MM.1S (cell line): ENCODE measurements around the gene NUFIP2.

ENCODE experiments used
- DNase-seq: peaks from one replicate; pipeline ENCODE4 v3.0.0-alpha.2; 2015
- H2AFZ ChIP-seq: fragments of 300-600 bp; sonication (generic); 2 replicates; pipeline ENCODE4 v1.6.0; 2016; ENCODE audit warnings: antibody characterized with exemption, low read length
- H3F3A ChIP-seq: fragments of 300-600 bp; sonication (generic); 2 replicates; pipeline ENCODE4 v1.6.1; 2016; ENCODE audit warnings: mild to moderate bottlenecking, antibody characterized with exemption, low read length, moderate library complexity, mixed read lengths; ENCODE audit not compliant: insufficient read depth
- H3K27ac ChIP-seq: fragments of 300-600 bp; sonication (generic); 2 replicates; pipeline ENCODE4 v1.5.1; 2016; ENCODE audit warnings: mild to moderate bottlenecking, low read length
- H3K27me3 ChIP-seq: fragments of 300-600 bp; sonication (generic); replicated peaks from 2 replicates; pipeline ENCODE4 v1.6.0; 2016; ENCODE audit warnings: low read length; ENCODE audit not compliant: insufficient read depth
- H3K36me3 ChIP-seq: fragments of 300-600 bp; sonication (generic); replicated peaks from 2 replicates; pipeline ENCODE4 v1.6.1; 2016; ENCODE audit warnings: mild to moderate bottlenecking, low read length, mixed read lengths; ENCODE audit not compliant: insufficient read depth
- H3K4me1 ChIP-seq: fragments of 300-600 bp; sonication (generic); 2 replicates; pipeline ENCODE4 v1.6.1; 2016; ENCODE audit warnings: low read length, mixed read lengths
- H3K4me2 ChIP-seq: fragments of 300-600 bp; sonication (generic); 2 replicates; pipeline ENCODE4 v1.6.0; 2016; ENCODE audit warnings: low read depth, low read length
- H3K4me3 ChIP-seq: fragments of 300-600 bp; sonication (generic); 2 replicates; pipeline ENCODE4 v1.5.1; 2016; ENCODE audit warnings: low read length, mixed read lengths
- H3K79me2 ChIP-seq: fragments of 300-600 bp; sonication (generic); 2 replicates; pipeline ENCODE4 v1.6.1; 2016; ENCODE audit warnings: mixed run types, low read length, mixed read lengths
- H3K9ac ChIP-seq: fragments of 300-600 bp; sonication (generic); 2 replicates; pipeline ENCODE4 v1.6.1; 2016; ENCODE audit warnings: low read length, mixed read lengths
- H3K9me2 ChIP-seq: fragments of 300-600 bp; sonication (generic); replicated peaks from 2 replicates; pipeline ENCODE4 v1.6.1; 2016; ENCODE audit warnings: mild to moderate bottlenecking, low read length, mixed read lengths; ENCODE audit not compliant: insufficient read depth
- H3K9me3 ChIP-seq: fragments of 300-600 bp; sonication (generic); replicated peaks from 2 replicates; pipeline ENCODE4 v1.6.1; 2016; ENCODE audit warnings: mild to moderate bottlenecking, low read length, mixed read lengths; ENCODE audit not compliant: insufficient read depth
- H4K20me1 ChIP-seq: fragments of 300-600 bp; sonication (generic); 2 replicates; pipeline ENCODE4 v1.6.1; 2016; ENCODE audit warnings: mild to moderate bottlenecking, low read length, moderate library complexity, mixed read lengths; ENCODE audit not compliant: insufficient read depth
- EZH2 ChIP-seq: fragments of 300-600 bp; sonication (generic); optimal IDR thresholded peaks from 2 replicates; pipeline ENCODE3; 2017; ENCODE audit warnings: low read depth, mild to moderate bottlenecking, antibody characterized with exemption, low read length, mixed read lengths
- EZH2phosphoT487 ChIP-seq: fragments of 300-600 bp; sonication (generic); IDR thresholded peaks from 2 replicates; pipeline ENCODE4 v1.6.1; 2018; ENCODE audit warnings: antibody characterized with exemption, low read length
- TF ChIP-seq, protein P1 (sequence below): fragments of 300-600 bp; sonication (generic); IDR thresholded peaks from 2 replicates; pipeline ENCODE4 v1.5.1; 2016; ENCODE audit warnings: antibody characterized with exemption, low read length, mixed read lengths

NUFIP2 gene

GRCh38 chr17:29216181-29216580 lies 77.8 kb downstream of the NUFIP2 start:
- H4K20me1 ChIP-seq, result no peaks in the 10 kb centered on the region
- no peaks in the 10 kb centered on the region for H3K9me3 ChIP-seq
- H3K4me2 ChIP-seq, result no peak overlapping the region
- no peak overlapping the region for H3K27ac ChIP-seq
- no peaks in the 10 kb centered on the region for H3K27me3 ChIP-seq
- no peaks in the 10 kb centered on the region for H3K9me2 ChIP-seq
- H3K36me3 ChIP-seq, result no peaks in the 10 kb centered on the region
- H3K4me1 ChIP-seq, result no peaks in the 10 kb centered on the region
- H3F3A ChIP-seq, result no peaks in the 10 kb centered on the region
- H3K9ac ChIP-seq, result no peak overlapping the region
- H3K79me2 ChIP-seq, result no peaks in the 10 kb centered on the region
- TF ChIP-seq EZH2 (no peak), EZH2phosphoT487 (no peak)
- TF ChIP-seq, protein P1, sequence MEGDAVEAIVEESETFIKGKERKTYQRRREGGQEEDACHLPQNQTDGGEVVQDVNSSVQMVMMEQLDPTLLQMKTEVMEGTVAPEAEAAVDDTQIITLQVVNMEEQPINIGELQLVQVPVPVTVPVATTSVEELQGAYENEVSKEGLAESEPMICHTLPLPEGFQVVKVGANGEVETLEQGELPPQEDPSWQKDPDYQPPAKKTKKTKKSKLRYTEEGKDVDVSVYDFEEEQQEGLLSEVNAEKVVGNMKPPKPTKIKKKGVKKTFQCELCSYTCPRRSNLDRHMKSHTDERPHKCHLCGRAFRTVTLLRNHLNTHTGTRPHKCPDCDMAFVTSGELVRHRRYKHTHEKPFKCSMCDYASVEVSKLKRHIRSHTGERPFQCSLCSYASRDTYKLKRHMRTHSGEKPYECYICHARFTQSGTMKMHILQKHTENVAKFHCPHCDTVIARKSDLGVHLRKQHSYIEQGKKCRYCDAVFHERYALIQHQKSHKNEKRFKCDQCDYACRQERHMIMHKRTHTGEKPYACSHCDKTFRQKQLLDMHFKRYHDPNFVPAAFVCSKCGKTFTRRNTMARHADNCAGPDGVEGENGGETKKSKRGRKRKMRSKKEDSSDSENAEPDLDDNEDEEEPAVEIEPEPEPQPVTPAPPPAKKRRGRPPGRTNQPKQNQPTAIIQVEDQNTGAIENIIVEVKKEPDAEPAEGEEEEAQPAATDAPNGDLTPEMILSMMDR, result no peak
- DNase-seq, result no peak
- no peak overlapping the region for H2AFZ ChIP-seq
- H3K4me3 ChIP-seq, result no peak overlapping the region

- Histone ChIP-seq H2AFZ (no peak overlapping the region), H3K9me3 (no peaks in the 10 kb centered on the region), H3K79me2 (no peaks in the 10 kb centered on the region), H3K4me2 (no peak overlapping the region), H3K27me3 (no peaks in the 10 kb centered on the region), H3K4me3 (no peak overlapping the region), H3K27ac (no peak overlapping the region), H4K20me1 (no peaks in the 10 kb centered on the region), H3F3A (no peaks in the 10 kb centered on the region), H3K36me3 (no peaks in the 10 kb centered on the region), H3K9ac (no peak overlapping the region), H3K4me1 (no peaks in the 10 kb centered on the region), H3K9me2 (no peaks in the 10 kb centered on the region)
- TF ChIP-seq EZH2, result no peak
- TF ChIP-seq EZH2phosphoT487, result no peak
- TF ChIP-seq, protein P1, result no peak
- DNase-seq, result no peak
These were observed 78.2 kb downstream of the NUFIP2 start for GRCh38 chr17:29215717-29216116.

GRCh38 chr17:29215174-29215573 lies 78.8 kb downstream of the NUFIP2 start:
- H2AFZ ChIP-seq, result no peak overlapping the region
- DNase-seq, result no peak
- no peaks in the 10 kb centered on the region for H3K9me3 ChIP-seq
- H3K4me3 ChIP-seq, result no peak overlapping the region
- no peak overlapping the region for H3K4me2 ChIP-seq
- TF ChIP-seq, protein P1, result no peak
- TF ChIP-seq EZH2 (no peak), EZH2phosphoT487 (no peak)
- no peaks in the 10 kb centered on the region for H3K79me2 ChIP-seq
- H4K20me1 ChIP-seq, result no peaks in the 10 kb centered on the region
- H3K27ac ChIP-seq, result no peak overlapping the region
- H3K4me1 ChIP-seq, result no peaks in the 10 kb centered on the region
- no peaks in the 10 kb centered on the region for H3F3A ChIP-seq
- no peaks in the 10 kb centered on the region for H3K36me3 ChIP-seq
- H3K9me2 ChIP-seq, result no peaks in the 10 kb centered on the region
- H3K9ac ChIP-seq, result no peak overlapping the region
- H3K27me3 ChIP-seq, result no peaks in the 10 kb centered on the region
